K562 (cell line): Measurements from ENCODE around the gene USPL1. TPM values are rescaled to one million over a fixed set of nuclear protein-coding genes. Genes with fewer than 3 reads are reported as not detected.

Source experiments
- ATAC-seq: fragments of 200-7000 bp; cut with Tn5 transposase; 3 replicates; pipeline ENCODE4 v1.9.1; 2020; ENCODE audit warnings: moderate library complexity
- BruUV-seq: library from RNA; stranded (reverse); fragments of 400-500 nt; replicated peaks from 2 replicates; lab custom pipeline; 2021; lab: Mats Ljungman, UMichigan
- CTCF ChIA-PET: fragments of 300-600 bp; formaldehyde crosslinking; extraction: SDS; loops from one replicate; lab custom pipeline; 2021; ENCODE audit warnings: low intra/inter-chr PET ratio; lab: Yijun Ruan, JAX
- POLR2A ChIA-PET: fragments of 300-600, 350-650 bp; sonication (Branson Sonifier 250); formaldehyde crosslinking; extraction: SDS; loops from one replicate; lab custom pipeline; 2021; ENCODE audit warnings: antibody characterized with exemption, inconsistent platforms; lab: Yijun Ruan, JAX
- DNase-seq, 4 experiments: peaks; one replicate each; pipeline versions ENCODE4 v3.0.0 to v3.0.0-alpha.2; 2011 to 2018; ENCODE audit warnings: low spot score in 3 of 4, mixed read lengths in 3 of 4; ENCODE audit errors: extremely low read depth in 1 of 4
- FAIRE-seq: peaks from 2 replicates; lab custom pipeline; 2011; peaks lifted over from hg19 to GRCh38; lab: Jason Lieb, UNC
- H2AFZ ChIP-seq: 2 replicates; pipeline ENCODE4 v1.6.0; 2011; ENCODE audit warnings: low read depth, low read length, control low read depth, inconsistent platforms
- H3K27ac ChIP-seq: fragments of 200-600 bp; 3 replicates; pipeline ENCODE4 v1.8.0; 2011; ENCODE audit warnings: low read depth, mild to moderate bottlenecking, control low read depth, inconsistent platforms, low read length, moderate library complexity, mixed read lengths; ENCODE audit errors: extremely low read depth
- H3K27me3 ChIP-seq, 2 experiments: fragments of 300-600 bp in 1 of 2; 2 replicates in 1 of 2; 3 replicates in 1 of 2; pipeline versions ENCODE4 v1.6.0 to v1.8.0; 2011; ENCODE audit warnings: inconsistent platforms in 2 of 2, low read length in 2 of 2, mild to moderate bottlenecking in 1 of 2, mixed read lengths in 1 of 2, moderate library complexity in 1 of 2; ENCODE audit not compliant: control insufficient read depth in 2 of 2, insufficient read depth in 2 of 2
- H3K36me3 ChIP-seq: fragments of 300-600 bp; 3 replicates; pipeline ENCODE4 v1.8.0; 2011; ENCODE audit warnings: mild to moderate bottlenecking, low read length, inconsistent platforms; ENCODE audit not compliant: control insufficient read depth, insufficient read depth
- H3K4me1 ChIP-seq, 2 experiments: fragments of 200-600 bp in 1 of 2; replicated peaks in 1 of 2; 2 replicates in 1 of 2; 3 replicates in 1 of 2; pipeline versions ENCODE4 v1.5.1 to v1.8.0; 2011; ENCODE audit warnings: inconsistent platforms in 2 of 2, low read length in 2 of 2, mild to moderate bottlenecking in 1 of 2, mixed read lengths in 1 of 2, moderate library complexity in 1 of 2; ENCODE audit not compliant: control insufficient read depth in 2 of 2, insufficient read depth in 2 of 2
- H3K4me2 ChIP-seq: 2 replicates; pipeline ENCODE4 v1.6.1; 2011; ENCODE audit warnings: low read length, control low read depth, inconsistent platforms, mixed read lengths; ENCODE audit not compliant: insufficient read depth
- H3K4me3 ChIP-seq: fragments of 200-600 bp; sonication (generic), shearing (Covaris generic); 2 replicates; pipeline ENCODE4 v1.5.1; 2016; ENCODE audit warnings: control low read depth, inconsistent platforms
- H3K79me2 ChIP-seq: fragments of 200-600 bp; 3 replicates; pipeline ENCODE4 v1.8.0; 2011; ENCODE audit warnings: low read length, inconsistent platforms; ENCODE audit not compliant: control insufficient read depth, insufficient read depth
- H3K9ac ChIP-seq, 2 experiments: 2 replicates each; pipeline versions ENCODE4 v1.6.0 to v1.6.1; 2011; ENCODE audit warnings: low read depth in 2 of 2, low read length in 2 of 2, control low read depth in 1 of 2, inconsistent platforms in 1 of 2, mild to moderate bottlenecking in 1 of 2, mixed read lengths in 1 of 2; ENCODE audit not compliant: insufficient read depth in 1 of 2
- H3K9me1 ChIP-seq: one replicate; pipeline ENCODE4 v1.6.0; 2011; ENCODE audit warnings: inconsistent platforms, mild to moderate bottlenecking, low read length, moderate library complexity; ENCODE audit not compliant: control insufficient read depth, insufficient read depth
- H3K9me3 ChIP-seq: replicated peaks from 2 replicates; pipeline ENCODE4 v1.5.1; 2011; ENCODE audit warnings: low read depth, low read length, inconsistent platforms; ENCODE audit not compliant: control insufficient read depth, insufficient read depth
- H4K20me1 ChIP-seq: replicated peaks from 2 replicates; pipeline ENCODE4 v1.6.1; 2011; ENCODE audit warnings: low read length, inconsistent platforms, mixed read lengths; ENCODE audit not compliant: control insufficient read depth, insufficient read depth
- BACH1 ChIP-seq: fragments of 200-800 bp; sonication (Bioruptor generic); IDR thresholded peaks from 2 replicates; pipeline ENCODE4 v1.6.1; 2016; ENCODE audit warnings: missing genetic modification characterization, missing compliant biosample characterization
- ETV1 ChIP-seq: fragments of 450-650 bp; conservative IDR thresholded peaks from 2 replicates; pipeline ENCODE4 v1.6.1; 2016; ENCODE audit warnings: missing genetic modification characterization, control low read depth, low read depth, missing compliant biosample characterization
- HDAC3 ChIP-seq: fragments of 450-650 bp; IDR thresholded peaks from 2 replicates; pipeline ENCODE4 v1.6.1; 2018; ENCODE audit warnings: borderline replicate concordance, mild to moderate bottlenecking, moderate library complexity; ENCODE audit not compliant: partially characterized antibody
- HMG20B ChIP-seq: fragments of 250-450 bp; sonication (Bioruptor Pico); IDR thresholded peaks from 2 replicates; pipeline ENCODE4 v1.5.0; 2021; ENCODE audit warnings: mild to moderate bottlenecking
- PHB2 ChIP-seq: fragments of 450-650 bp; IDR thresholded peaks from 2 replicates; pipeline ENCODE4 v1.6.1; 2017; ENCODE audit warnings: low read depth
- WHSC1 ChIP-seq: IDR thresholded peaks from one replicate; pipeline ENCODE4 v1.6.1; 2012; ENCODE audit warnings: low read length, control low read depth, inconsistent platforms
- ZC3H8 ChIP-seq: fragments of 450-650 bp; IDR thresholded peaks from 2 replicates; pipeline ENCODE4 v1.6.1; 2017
- ZNF184 ChIP-seq: sonication (generic); formaldehyde crosslinking; IDR thresholded peaks from 2 replicates; pipeline ENCODE4 v1.5.0; 2020; ENCODE audit warnings: missing genetic modification reagents
- ZNF316 ChIP-seq: fragments of 450-650 bp; IDR thresholded peaks from 2 replicates; pipeline ENCODE4 v1.6.1; 2016
- ZNF444 ChIP-seq: fragments of 250-450 bp; sonication (Bioruptor Pico); IDR thresholded peaks from 2 replicates; pipeline ENCODE4 v1.4.0; 2020; ENCODE audit warnings: mild to moderate bottlenecking, moderate library complexity
- ZNF589 ChIP-seq: fragments of 200-800 bp; sonication (Bioruptor generic); IDR thresholded peaks from 2 replicates; pipeline ENCODE4 v1.6.1; 2016; ENCODE audit warnings: low read depth, missing genetic modification characterization, missing compliant biosample characterization
- WGBS: fragments of 100-300 bp; shearing (Covaris generic); methylation state at CpG from one replicate; pipeline ENCODE4 v1.1.6; 2016; ENCODE audit warnings: low coverage, mixed read lengths; ENCODE audit not compliant: insufficient coverage; ENCODE audit errors: missing lambda C conversion rate; 5-methylcytosine and 5-hydroxymethylcytosine counted together
- in situ Hi-C: fragments of 300-500 bp; cut with MboI; formaldehyde crosslinking; loops from 4 replicates; pipeline ENCODE4 v1.15.0; 2018; ENCODE audit warnings: inconsistent platforms, mixed read lengths
- intact Hi-C: fragments of 100-400 bp; cut with micrococcal nuclease; formaldehyde crosslinking; loops from 2 replicates; pipeline ENCODE4 v1.14.2; 2022
- polyA plus RNA-seq, 8 experiments: library from polyadenylated mRNA; depleted of rRNA in 4 of 8; stranded (reverse) in 5 of 8; unstranded in 3 of 8; fragments of >200 nt; fragmentation: Nextera tagmentation in 2 of 8; fragmentation: Illumina TruSeq in 1 of 8; extraction: Ambion mirVana in 2 of 8; extraction: Trizol in 1 of 8; gene quantifications; 2 replicates each; pipeline versions ENCODE4 v1.2.1 to v1.2.3, GENCODE V29; 2011 to 2014; ENCODE audit warnings: inconsistent platforms in 1 of 8, missing spikeins in 1 of 8
- total RNA-seq, 7 experiments: library from RNA; depleted of rRNA in 6 of 7; stranded (reverse); fragments of >200 nt in 6 of 7; fragmentation: Illumina TruSeq in 2 of 7; extraction: Trizol in 2 of 7; gene quantifications; 2 replicates each; pipeline versions ENCODE4 v1.2.1 to v1.2.3, GENCODE V29; 2011 to 2021; ENCODE audit warnings: low replicate concordance in 1 of 7
- TF ChIP-seq, protein P1 (sequence below): conservative IDR thresholded peaks from 2 replicates; pipeline ENCODE4 v1.6.1; 2011; ENCODE audit warnings: low read depth, mild to moderate bottlenecking, low read length; ENCODE audit not compliant: control insufficient read depth
- TF ChIP-seq, protein P2 (sequence below): sonication (generic); formaldehyde crosslinking; IDR thresholded peaks from 2 replicates; pipeline ENCODE4 v1.8.0; 2022; ENCODE audit warnings: mild to moderate bottlenecking, missing genetic modification reagents

The USPL1 gene
- total and polyA plus RNA-seq, 9 of the 15 experiments (the other 6 are each of a cell fraction or from before 2014, with no cell fraction given) = 5.5 to 18.0 (median 12.0) TPM

DNA sequence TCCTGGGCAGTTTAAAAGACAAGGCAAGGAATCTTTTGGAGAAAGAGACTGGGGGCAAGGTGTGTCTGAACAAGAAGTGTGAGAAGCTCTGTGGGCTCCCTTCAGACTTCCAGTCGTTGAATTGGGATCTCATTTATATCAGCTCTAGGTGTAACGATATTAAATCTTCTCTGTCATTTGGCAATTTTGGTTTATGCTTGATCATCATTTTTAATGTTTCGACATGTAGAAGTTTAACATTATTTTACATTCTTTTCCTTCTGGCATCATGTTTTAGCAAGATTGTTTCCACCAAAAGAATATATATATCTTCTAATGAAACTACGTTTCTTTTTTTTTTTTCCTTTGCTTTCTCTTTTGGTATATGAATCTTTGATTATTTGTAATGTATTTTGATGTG lies 49.3 kb downstream of the USPL1 start (continued):
- no peak for TF ChIP-seq ZNF589 (CRISPR knock-in tag)
- no peak for TF ChIP-seq WHSC1
- TF ChIP-seq BACH1 (tag) = no peak
- TF ChIP-seq HDAC3 = no peak
- no peak for TF ChIP-seq ZC3H8
- no peak for TF ChIP-seq ZNF444
- TF ChIP-seq, protein P1, sequence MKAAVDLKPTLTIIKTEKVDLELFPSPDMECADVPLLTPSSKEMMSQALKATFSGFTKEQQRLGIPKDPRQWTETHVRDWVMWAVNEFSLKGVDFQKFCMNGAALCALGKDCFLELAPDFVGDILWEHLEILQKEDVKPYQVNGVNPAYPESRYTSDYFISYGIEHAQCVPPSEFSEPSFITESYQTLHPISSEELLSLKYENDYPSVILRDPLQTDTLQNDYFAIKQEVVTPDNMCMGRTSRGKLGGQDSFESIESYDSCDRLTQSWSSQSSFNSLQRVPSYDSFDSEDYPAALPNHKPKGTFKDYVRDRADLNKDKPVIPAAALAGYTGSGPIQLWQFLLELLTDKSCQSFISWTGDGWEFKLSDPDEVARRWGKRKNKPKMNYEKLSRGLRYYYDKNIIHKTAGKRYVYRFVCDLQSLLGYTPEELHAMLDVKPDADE = no peak
- no peak for TF ChIP-seq ETV1 (tag)
- TF ChIP-seq HMG20B (CRISPR knock-in tag) = no peak
- no peak for TF ChIP-seq PHB2
- TF ChIP-seq ZNF184 (CRISPR knock-in tag) = no peak
- TF ChIP-seq ZNF316 = peak; percentile 96

DNA sequence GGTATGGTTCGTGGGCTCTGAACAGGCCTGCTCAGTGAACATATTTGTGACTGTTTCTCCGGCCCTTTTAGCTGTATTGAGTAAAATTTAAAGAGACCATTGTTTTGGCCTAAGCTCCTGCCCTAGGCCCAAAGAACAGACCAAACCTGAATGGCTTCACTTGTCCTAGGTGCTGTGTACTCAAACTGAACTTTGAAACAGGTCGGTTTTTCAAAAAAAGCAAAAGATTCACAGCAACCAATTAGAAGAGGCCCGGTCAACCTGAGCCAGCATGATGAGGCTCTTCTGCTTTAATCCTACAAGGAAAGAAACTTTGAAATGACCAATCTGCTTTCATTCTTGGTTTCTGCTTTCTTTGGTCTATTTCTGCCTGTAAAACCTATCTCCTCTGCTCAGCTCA lies 50.6 kb downstream of the USPL1 start:
- no peak overlapping the region for H2AFZ ChIP-seq

More for the DNA sequence above, 50.6 kb downstream of the USPL1 start:
- H3K9me1 ChIP-seq = no peaks in the 10 kb centered on the region
- 64% methylated on average over 3 of the region's 4 CpGs for WGBS
- DNase-seq (no peak), FAIRE-seq (no peak), ATAC-seq (no peak)
- no peak overlapping the region for H3K27ac ChIP-seq
- H3K36me3 ChIP-seq = no peaks in the 10 kb centered on the region
- no peak overlapping the region for H3K4me2 ChIP-seq
- in situ Hi-C loops (no loop called here), intact Hi-C loops (no loop called here)
- TF ChIP-seq, protein P2, sequence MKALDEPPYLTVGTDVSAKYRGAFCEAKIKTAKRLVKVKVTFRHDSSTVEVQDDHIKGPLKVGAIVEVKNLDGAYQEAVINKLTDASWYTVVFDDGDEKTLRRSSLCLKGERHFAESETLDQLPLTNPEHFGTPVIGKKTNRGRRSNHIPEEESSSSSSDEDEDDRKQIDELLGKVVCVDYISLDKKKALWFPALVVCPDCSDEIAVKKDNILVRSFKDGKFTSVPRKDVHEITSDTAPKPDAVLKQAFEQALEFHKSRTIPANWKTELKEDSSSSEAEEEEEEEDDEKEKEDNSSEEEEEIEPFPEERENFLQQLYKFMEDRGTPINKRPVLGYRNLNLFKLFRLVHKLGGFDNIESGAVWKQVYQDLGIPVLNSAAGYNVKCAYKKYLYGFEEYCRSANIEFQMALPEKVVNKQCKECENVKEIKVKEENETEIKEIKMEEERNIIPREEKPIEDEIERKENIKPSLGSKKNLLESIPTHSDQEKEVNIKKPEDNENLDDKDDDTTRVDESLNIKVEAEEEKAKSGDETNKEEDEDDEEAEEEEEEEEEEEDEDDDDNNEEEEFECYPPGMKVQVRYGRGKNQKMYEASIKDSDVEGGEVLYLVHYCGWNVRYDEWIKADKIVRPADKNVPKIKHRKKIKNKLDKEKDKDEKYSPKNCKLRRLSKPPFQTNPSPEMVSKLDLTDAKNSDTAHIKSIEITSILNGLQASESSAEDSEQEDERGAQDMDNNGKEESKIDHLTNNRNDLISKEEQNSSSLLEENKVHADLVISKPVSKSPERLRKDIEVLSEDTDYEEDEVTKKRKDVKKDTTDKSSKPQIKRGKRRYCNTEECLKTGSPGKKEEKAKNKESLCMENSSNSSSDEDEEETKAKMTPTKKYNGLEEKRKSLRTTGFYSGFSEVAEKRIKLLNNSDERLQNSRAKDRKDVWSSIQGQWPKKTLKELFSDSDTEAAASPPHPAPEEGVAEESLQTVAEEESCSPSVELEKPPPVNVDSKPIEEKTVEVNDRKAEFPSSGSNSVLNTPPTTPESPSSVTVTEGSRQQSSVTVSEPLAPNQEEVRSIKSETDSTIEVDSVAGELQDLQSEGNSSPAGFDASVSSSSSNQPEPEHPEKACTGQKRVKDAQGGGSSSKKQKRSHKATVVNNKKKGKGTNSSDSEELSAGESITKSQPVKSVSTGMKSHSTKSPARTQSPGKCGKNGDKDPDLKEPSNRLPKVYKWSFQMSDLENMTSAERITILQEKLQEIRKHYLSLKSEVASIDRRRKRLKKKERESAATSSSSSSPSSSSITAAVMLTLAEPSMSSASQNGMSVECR (CRISPR knock-in tag) = no peak
- ChIA-PET POLR2A (interaction anchor here (0.6 to 1.1 kb wide), 2 partner anchors 8 to 23 kb away, joined by 3 read pairs; no protein-coding TSS in a partner anchor), CTCF (no interaction called here)
- no TSS peak for BruUV-seq
- H4K20me1 ChIP-seq = no peaks in the 10 kb centered on the region
- H3K79me2 ChIP-seq = no peaks in the 10 kb centered on the region
- H3K4me3 ChIP-seq = no peak overlapping the region
- peaks cover 12 to 18% of the 10 kb centered on the region in 2 experiments for H3K4me1 ChIP-seq
- H3K9ac ChIP-seq = no peak overlapping the region
- H3K9me3 ChIP-seq = no peaks in the 10 kb centered on the region
- H3K27me3 ChIP-seq = no peaks in the 10 kb centered on the region
